AG04450 (cell line): ENCODE results near the gene KRTCAP3. TPM values are rescaled to one million over a fixed set of nuclear protein-coding genes. Genes with fewer than 3 reads are reported as not detected.

Experiments used
- CTCF ChIA-PET: fragments of 300-600, 350-600 bp; formaldehyde crosslinking; extraction: SDS; loops from one replicate; lab custom pipeline; 2022; ENCODE audit warnings: antibody characterized with exemption, inconsistent platforms; lab: Charles Lee
- POLR2A ChIA-PET: fragments of 350-600 bp; formaldehyde crosslinking; extraction: SDS; loops from one replicate; lab custom pipeline; 2021; ENCODE audit warnings: antibody characterized with exemption, inconsistent platforms; lab: Yijun Ruan, JAX
- DNase-seq: peaks from one replicate; pipeline ENCODE4 v3.0.0-alpha.2; 2011; ENCODE audit warnings: low read depth, low spot score
- H3K27ac ChIP-seq: one replicate; pipeline ENCODE4 v1.5.1; 2012; ENCODE audit warnings: low read depth, low read length, control low read depth
- H3K27me3 ChIP-seq: one replicate; pipeline ENCODE4 v1.6.0; 2012; ENCODE audit warnings: low read length; ENCODE audit not compliant: control insufficient read depth, insufficient read depth
- H3K4me3 ChIP-seq: 2 replicates; pipeline ENCODE4 v1.5.1; 2011; ENCODE audit warnings: mild to moderate bottlenecking, low read depth, low read length, control low read depth
- H3K9me3 ChIP-seq: 2 replicates; pipeline ENCODE4 v1.5.1; 2012; ENCODE audit warnings: low read length; ENCODE audit not compliant: control insufficient read depth, insufficient read depth
- polyA plus RNA-seq: library from polyadenylated mRNA; depleted of rRNA; stranded (reverse); fragments of >200 nt; gene quantifications from 2 replicates; pipeline ENCODE4 v1.2.3, GENCODE V29; 2011
- TF ChIP-seq, protein P1 (sequence below): IDR thresholded peaks from 2 replicates; pipeline ENCODE4 v1.5.1; 2011; ENCODE audit warnings: low read depth, low read length, control low read depth, inconsistent platforms

The KRTCAP3 gene
- polyA plus RNA-seq, 1 experiment: 0.32 TPM

GRCh38 chr2:27407798-27408491 is 34.2 kb upstream of the KRTCAP3 start:
- DNase-seq: no peak
- ChIA-PET CTCF (interaction anchor here (1.4 to 3.4 kb wide), 3 partner anchors 14 to 275 kb away, joined by 5 to 16 read pairs (median 12); no protein-coding TSS in a partner anchor), POLR2A (interaction anchor here (0.7 to 3.1 kb wide), 2 partner anchors 21 to 41 kb away, joined by 3 to 43 read pairs; partner anchors contain the start of gene NRBP1)
- Histone ChIP-seq H3K9me3 (peaks cover 2% of the 10 kb centered on the region; the same call in 1 of the 2 replicates), H3K4me3 (peak overlapping the region; percentile 89), H3K27ac (no peak overlapping the region), H3K27me3 (peaks cover 3% of the 10 kb centered on the region)
- TF ChIP-seq, protein P1, sequence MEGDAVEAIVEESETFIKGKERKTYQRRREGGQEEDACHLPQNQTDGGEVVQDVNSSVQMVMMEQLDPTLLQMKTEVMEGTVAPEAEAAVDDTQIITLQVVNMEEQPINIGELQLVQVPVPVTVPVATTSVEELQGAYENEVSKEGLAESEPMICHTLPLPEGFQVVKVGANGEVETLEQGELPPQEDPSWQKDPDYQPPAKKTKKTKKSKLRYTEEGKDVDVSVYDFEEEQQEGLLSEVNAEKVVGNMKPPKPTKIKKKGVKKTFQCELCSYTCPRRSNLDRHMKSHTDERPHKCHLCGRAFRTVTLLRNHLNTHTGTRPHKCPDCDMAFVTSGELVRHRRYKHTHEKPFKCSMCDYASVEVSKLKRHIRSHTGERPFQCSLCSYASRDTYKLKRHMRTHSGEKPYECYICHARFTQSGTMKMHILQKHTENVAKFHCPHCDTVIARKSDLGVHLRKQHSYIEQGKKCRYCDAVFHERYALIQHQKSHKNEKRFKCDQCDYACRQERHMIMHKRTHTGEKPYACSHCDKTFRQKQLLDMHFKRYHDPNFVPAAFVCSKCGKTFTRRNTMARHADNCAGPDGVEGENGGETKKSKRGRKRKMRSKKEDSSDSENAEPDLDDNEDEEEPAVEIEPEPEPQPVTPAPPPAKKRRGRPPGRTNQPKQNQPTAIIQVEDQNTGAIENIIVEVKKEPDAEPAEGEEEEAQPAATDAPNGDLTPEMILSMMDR: peak; percentile 70

GRCh38 chr2:27408601-27409320 is 33.4 kb upstream of the KRTCAP3 start:
- no peak for DNase-seq

DNA sequence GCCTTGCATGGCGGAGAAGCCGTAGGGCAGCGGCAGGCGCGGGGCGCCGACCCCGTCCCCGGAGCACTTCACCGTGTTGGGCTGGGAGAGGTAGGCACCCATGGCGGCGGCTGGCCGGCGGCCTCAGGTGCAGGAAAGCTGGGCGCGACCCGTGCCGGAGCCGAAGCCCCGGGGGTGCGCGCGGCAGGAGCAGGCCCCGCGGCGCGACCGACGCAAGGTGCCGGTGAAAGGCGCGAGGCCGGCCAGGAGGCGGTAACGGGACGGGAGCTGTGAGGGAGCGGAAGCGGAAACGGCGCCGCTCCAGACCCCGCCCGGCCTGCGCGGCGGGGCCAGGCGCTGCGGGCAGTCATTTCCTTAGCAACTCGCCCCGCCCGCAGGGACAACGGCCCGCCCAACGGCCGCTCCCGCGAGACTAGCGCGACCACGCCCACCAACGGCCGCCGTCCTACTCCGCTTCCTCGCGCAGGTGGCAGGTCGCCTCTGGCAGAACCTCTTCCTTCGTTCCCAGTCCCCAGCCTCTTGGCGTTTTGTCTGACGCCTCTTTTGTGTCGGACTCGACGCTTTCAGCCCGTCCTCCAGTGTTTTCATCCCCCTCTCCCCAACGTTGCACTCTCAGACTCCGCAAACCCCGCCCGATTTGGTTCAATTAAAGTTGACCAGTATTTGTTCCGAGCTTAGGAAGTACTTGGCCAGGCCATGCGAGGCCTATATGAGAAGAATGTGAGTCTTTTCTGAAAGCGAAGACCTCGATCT is 32.7 kb upstream of the KRTCAP3 start, which contains the start of gene PPM1G:
PPM1G (minus strand) TSS at position 271 of the 753 bp plus-strand sequence; CDS start at position 102, 169 bp downstream.
- TF ChIP-seq, protein P1: no peak
- H3K4me3 ChIP-seq: peak within 1 kb of the TSS; percentile 89

More at GRCh38 chr2:27408601-27409320, 33.4 kb upstream of the KRTCAP3 start:
- TF ChIP-seq, protein P1: no peak
- H3K27me3 ChIP-seq: peaks cover 3% of the 10 kb centered on the region
- CTCF ChIA-PET: interaction anchor here (1.4 to 3.4 kb wide), 4 partner anchors 8 to 274 kb away, joined by 3 to 16 read pairs (median 8); no protein-coding TSS in a partner anchor
- H3K4me3 ChIP-seq: peak overlapping the region; percentile 89
- H3K9me3 ChIP-seq: peaks cover 2% of the 10 kb centered on the region; the same call in 1 of the 2 replicates
- peak overlapping the region; percentile 31 for H3K27ac ChIP-seq
- POLR2A ChIA-PET: interaction anchor here (0.7 to 3.1 kb wide), 5 partner anchors 17 to 220 kb away, joined by 3 to 43 read pairs (median 8); partner anchors contain the start of genes CCDC121, GPN1, NRBP1 and ZNF512

GRCh38 chr2:27412419-27413152 is 29.6 kb upstream of the KRTCAP3 start:
- ChIA-PET CTCF (no interaction called here), POLR2A (no interaction called here)
- no peak for DNase-seq
- Histone ChIP-seq H3K27ac (no peak overlapping the region), H3K27me3 (peaks cover 3% of the 10 kb centered on the region), H3K4me3 (no peak overlapping the region), H3K9me3 (peaks cover 2% of the 10 kb centered on the region; the same call in 1 of the 2 replicates)
- TF ChIP-seq, protein P1: no peak

More for the DNA sequence above, 32.7 kb upstream of the KRTCAP3 start, which contains the start of gene PPM1G:
- ChIA-PET CTCF (interaction anchor here (0.6 to 3.4 kb wide), 5 partner anchors 9 to 274 kb away, joined by 3 to 16 read pairs (median 4); no protein-coding TSS in a partner anchor), POLR2A (interaction anchor here (0.8 to 3.1 kb wide), 5 partner anchors 17 to 219 kb away, joined by 3 to 43 read pairs (median 8); partner anchors contain the start of genes CCDC121, GPN1, NRBP1 and ZNF512)
- peak within 1 kb of the TSS; percentile 31 for H3K27ac ChIP-seq
- H3K27me3 ChIP-seq: peaks cover 3% of the 10 kb centered on the region
- DNase-seq: peak; percentile 59
- peaks cover 2% of the 10 kb centered on the region; the same call in 1 of the 2 replicates for H3K9me3 ChIP-seq
